Measurements from ENCODE around the gene CNOT1.
"Not testable (repeated sequence)": the region's sequence is repeated elsewhere in the genome, so short reads cannot be mapped to it uniquely, and the experiment has no call there.

The CNOT1 gene

DNA sequence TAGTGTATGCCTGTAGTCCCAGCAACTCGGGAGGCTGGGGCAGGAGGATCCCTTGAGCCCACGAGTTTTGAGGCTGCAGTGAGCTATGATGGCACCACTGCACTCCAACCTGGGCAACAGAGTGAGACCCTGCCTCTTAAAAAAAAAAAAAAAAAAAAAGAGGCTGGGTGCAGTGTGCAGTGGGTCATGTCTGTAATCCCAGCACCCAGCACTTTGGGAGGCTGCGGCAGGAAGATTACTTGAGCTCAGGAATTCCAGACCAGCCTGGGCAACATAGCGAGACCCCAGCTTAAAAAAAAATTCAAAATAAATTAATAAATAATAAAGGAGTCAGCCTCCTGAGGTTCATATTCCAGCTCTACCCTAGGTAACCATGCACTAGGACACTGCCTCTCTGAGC lies 9.6 kb upstream of the CNOT1 start:
- no peak overlapping the region for H4K91ac ChIP-seq (ENCODE audit: low read depth, low read length, poor library complexity)
- no peak overlapping the region for H3K4me2 ChIP-seq (ENCODE audit: insufficient read depth, low read length, poor library complexity, severe bottlenecking)
- no peaks in the 10 kb centered on the region for H3K36me3 ChIP-seq (replicated peaks in 1 of 2; ENCODE audit: control insufficient read depth in 2 of 2, insufficient read depth in 2 of 2, low read length in 2 of 2)
- peaks cover 0 to 6% (median 0%) of the 10 kb centered on the region in 3 experiments for H3K27me3 ChIP-seq (ENCODE audit: control insufficient read depth in 3 of 3, insufficient read depth in 3 of 3, low read depth in 1 of 3, low read length in 3 of 3)
- no peaks in the 10 kb centered on the region for H3K79me1 ChIP-seq (ENCODE audit: low read depth, low read length)
- no peak overlapping the region for H3K23ac ChIP-seq (ENCODE audit: low read depth, low read length, poor library complexity)
- no peaks in the 10 kb centered on the region for H3K4me1 ChIP-seq (ENCODE audit: control insufficient read depth in 2 of 2, insufficient read depth in 1 of 2, low read depth in 1 of 2, low read length in 2 of 2)
- no peak overlapping the region for H2BK5ac ChIP-seq (ENCODE audit: low read length)
- H2BK120ac ChIP-seq (ENCODE audit: low read depth, low read length) = no peak overlapping the region
- DNase-seq (ENCODE audit: low spot score) = no peak
- no peak overlapping the region for H2BK12ac ChIP-seq (ENCODE audit: low read length)
- H3K18ac ChIP-seq (ENCODE audit: low read length) = no peak overlapping the region
- no peaks in the 10 kb centered on the region for H3K9me3 ChIP-seq (replicated peaks in 1 of 2; ENCODE audit: control insufficient read depth in 2 of 2, insufficient read depth in 1 of 2, low read depth in 1 of 2, low read length in 2 of 2)
- H2BK15ac ChIP-seq (ENCODE audit: low read length) = no peak overlapping the region
- no peak overlapping the region for H2AK5ac ChIP-seq (ENCODE audit: low read depth, low read length)
- H2AFZ ChIP-seq (ENCODE audit: low read length) = no peak overlapping the region
- no peak overlapping the region for H3K14ac ChIP-seq (ENCODE audit: low read length)
- H3K27ac ChIP-seq (replicated peaks; ENCODE audit: low read length) = no peak overlapping the region
- no peak overlapping the region for H4K8ac ChIP-seq (ENCODE audit: low read depth, low read length)
- no peak overlapping the region for H3K4ac ChIP-seq (ENCODE audit: low read length)
- no CpG with 5 or more reads among the region's 4 CpGs for WGBS, 2 donors (ENCODE audit: extremely low coverage in 2 of 2, insufficient read length in 2 of 2, insufficient replicate concordance in 1 of 2)
- H3K9ac ChIP-seq (ENCODE audit: low read depth, low read length, poor library complexity) = no peak overlapping the region
- no peak overlapping the region for H3K4me3 ChIP-seq (ENCODE audit: low read length in 2 of 2)

DNA sequence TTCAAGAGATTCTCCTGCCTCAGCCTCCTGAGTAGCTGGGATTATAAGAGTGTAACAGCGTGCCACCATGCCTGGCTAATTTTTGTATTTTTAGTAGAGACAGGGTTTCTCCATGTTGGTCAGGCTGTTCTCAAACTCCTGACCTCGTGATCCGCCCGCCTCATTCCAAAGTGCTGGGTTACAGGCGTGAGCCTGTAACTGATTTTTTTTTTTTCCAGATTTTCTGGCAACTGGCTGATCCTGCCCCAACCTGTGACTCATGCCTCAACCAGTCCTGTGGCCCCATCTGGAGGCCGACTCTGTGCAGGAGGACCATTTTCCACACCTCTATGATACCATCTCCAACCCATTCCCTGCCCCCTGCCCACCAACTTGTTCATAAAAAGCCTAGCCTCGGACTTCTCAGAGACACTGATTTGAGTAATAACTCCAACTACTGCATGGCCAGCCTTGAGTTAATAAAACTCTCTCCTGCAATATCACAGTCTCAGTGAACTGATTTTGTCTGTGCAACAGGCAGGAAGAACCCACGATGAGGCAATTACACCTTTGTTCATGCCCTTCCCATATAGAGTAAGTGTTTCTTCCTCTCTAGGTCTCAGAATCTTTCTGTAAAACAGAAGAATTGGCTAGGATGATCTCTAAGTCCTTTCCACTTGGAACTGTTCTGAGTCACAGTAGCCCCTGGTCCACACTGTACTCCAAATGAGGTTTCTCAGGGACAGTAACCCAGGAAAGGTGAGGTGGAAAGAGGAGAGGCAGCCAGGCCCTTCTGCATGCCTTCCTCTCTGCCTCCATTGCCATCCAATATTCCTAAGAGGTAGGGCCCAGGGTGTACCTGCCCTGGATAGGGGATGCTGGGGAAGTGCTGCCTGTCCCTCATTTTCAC lies 8.8 kb upstream of the CNOT1 start:
- no peaks in the 10 kb centered on the region for H3K79me1 ChIP-seq (ENCODE audit: low read depth, low read length)
- H3K23ac ChIP-seq (ENCODE audit: low read depth, low read length, poor library complexity) = no peak overlapping the region
- no peak overlapping the region for H4K8ac ChIP-seq (ENCODE audit: low read depth, low read length)
- H2BK15ac ChIP-seq (ENCODE audit: low read length) = no peak overlapping the region
- no peaks in the 10 kb centered on the region for H3K36me3 ChIP-seq (replicated peaks in 1 of 2; ENCODE audit: control insufficient read depth in 2 of 2, insufficient read depth in 2 of 2, low read length in 2 of 2)
- no peak overlapping the region for H3K4me2 ChIP-seq (ENCODE audit: insufficient read depth, low read length, poor library complexity, severe bottlenecking)
- peaks cover 0 to 6% (median 0%) of the 10 kb centered on the region in 3 experiments for H3K27me3 ChIP-seq (ENCODE audit: control insufficient read depth in 3 of 3, insufficient read depth in 3 of 3, low read depth in 1 of 3, low read length in 3 of 3)
- H3K9me3 ChIP-seq (replicated peaks in 1 of 2; ENCODE audit: control insufficient read depth in 2 of 2, insufficient read depth in 1 of 2, low read depth in 1 of 2, low read length in 2 of 2) = no peaks in the 10 kb centered on the region
- H3K27ac ChIP-seq (replicated peaks; ENCODE audit: low read length) = no peak overlapping the region
- H2AFZ ChIP-seq (ENCODE audit: low read length) = no peak overlapping the region
- no peaks in the 10 kb centered on the region for H3K4me1 ChIP-seq (ENCODE audit: control insufficient read depth in 2 of 2, insufficient read depth in 1 of 2, low read depth in 1 of 2, low read length in 2 of 2)
- H3K4me3 ChIP-seq (ENCODE audit: low read length in 2 of 2) = no peak overlapping the region
- H3K9ac ChIP-seq (ENCODE audit: low read depth, low read length, poor library complexity) = no peak overlapping the region
- no peak overlapping the region for H3K14ac ChIP-seq (ENCODE audit: low read length)
- no peak overlapping the region for H2BK12ac ChIP-seq (ENCODE audit: low read length)
- no peak overlapping the region for H4K91ac ChIP-seq (ENCODE audit: low read depth, low read length, poor library complexity)
- H2AK5ac ChIP-seq (ENCODE audit: low read depth, low read length) = no peak overlapping the region
- H3K4ac ChIP-seq (ENCODE audit: low read length) = no peak overlapping the region
- DNase-seq (ENCODE audit: low spot score) = no peak
- no peak overlapping the region for H2BK5ac ChIP-seq (ENCODE audit: low read length)
- H3K18ac ChIP-seq (ENCODE audit: low read length) = no peak overlapping the region
- H2BK120ac ChIP-seq (ENCODE audit: low read depth, low read length) = no peak overlapping the region
- WGBS, 2 donors (ENCODE audit: extremely low coverage in 2 of 2, insufficient read length in 2 of 2, insufficient replicate concordance in 1 of 2) = no CpG with 5 or more reads among the region's 8 CpGs

GRCh38 chr16:58637021-58637420 lies 7.4 kb upstream of the CNOT1 start:
- H2AK5ac ChIP-seq (ENCODE audit: low read depth, low read length); H2BK120ac ChIP-seq (ENCODE audit: low read depth, low read length); H3K79me1 ChIP-seq (ENCODE audit: low read depth, low read length); H2BK12ac ChIP-seq (ENCODE audit: low read length); H3K14ac ChIP-seq (ENCODE audit: low read length); H3K27ac ChIP-seq (replicated peaks; ENCODE audit: low read length); H3K4me1 ChIP-seq (ENCODE audit: control insufficient read depth in 2 of 2, insufficient read depth in 1 of 2, low read depth in 1 of 2, low read length in 2 of 2); H3K4me3 ChIP-seq (ENCODE audit: low read length in 2 of 2); H3K4ac ChIP-seq (ENCODE audit: low read length); H3K27me3 ChIP-seq (ENCODE audit: control insufficient read depth in 3 of 3, insufficient read depth in 3 of 3, low read depth in 1 of 3, low read length in 3 of 3); H3K36me3 ChIP-seq (replicated peaks in 1 of 2; ENCODE audit: control insufficient read depth in 2 of 2, insufficient read depth in 2 of 2, low read length in 2 of 2); H4K91ac ChIP-seq (ENCODE audit: low read depth, low read length, poor library complexity); H3K4me2 ChIP-seq (ENCODE audit: insufficient read depth, low read length, poor library complexity, severe bottlenecking); H2BK5ac ChIP-seq (ENCODE audit: low read length); H2BK15ac ChIP-seq (ENCODE audit: low read length); H4K8ac ChIP-seq (ENCODE audit: low read depth, low read length); H2AFZ ChIP-seq (ENCODE audit: low read length); H3K23ac ChIP-seq (ENCODE audit: low read depth, low read length, poor library complexity); H3K18ac ChIP-seq (ENCODE audit: low read length); H3K9ac ChIP-seq (ENCODE audit: low read depth, low read length, poor library complexity); DNase-seq (ENCODE audit: low spot score); H3K9me3 ChIP-seq (replicated peaks in 1 of 2; ENCODE audit: control insufficient read depth in 2 of 2, insufficient read depth in 1 of 2, low read depth in 1 of 2, low read length in 2 of 2): not testable (repeated sequence)
- WGBS, 2 donors (ENCODE audit: extremely low coverage in 2 of 2, insufficient read length in 2 of 2, insufficient replicate concordance in 1 of 2) = no CpG with 5 or more reads among the region's 6 CpGs

DNA sequence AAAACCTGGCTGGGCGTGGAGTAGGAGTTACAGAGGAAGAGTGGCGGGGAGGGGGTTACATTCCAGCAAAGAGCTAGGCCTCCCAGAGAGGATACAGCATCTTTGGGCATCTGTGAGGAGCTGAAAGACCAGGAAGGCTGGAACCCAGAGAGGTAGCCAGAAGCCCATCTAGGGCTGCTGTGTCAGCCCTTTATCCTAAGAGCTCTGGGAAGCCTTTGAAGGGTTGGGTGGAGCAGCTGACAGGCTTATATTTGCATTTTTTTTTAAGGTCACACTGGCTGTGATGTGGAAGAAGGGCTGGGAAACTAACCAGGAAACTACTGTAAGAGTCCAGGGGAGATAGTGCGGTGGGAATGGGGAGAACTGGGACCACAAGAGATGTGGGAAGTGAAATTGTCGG lies 6.8 kb upstream of the CNOT1 start:
- Histone ChIP-seq H2BK12ac (ENCODE audit: low read length) (no peak overlapping the region), H2BK120ac (ENCODE audit: low read depth, low read length) (no peak overlapping the region), H2BK5ac (ENCODE audit: low read length) (no peak overlapping the region), H3K23ac (ENCODE audit: low read depth, low read length, poor library complexity) (no peak overlapping the region), H3K36me3 (replicated peaks in 1 of 2; ENCODE audit: control insufficient read depth in 2 of 2, insufficient read depth in 2 of 2, low read length in 2 of 2) (no peaks in the 10 kb centered on the region), H4K91ac (ENCODE audit: low read depth, low read length, poor library complexity) (no peak overlapping the region), H3K9ac (ENCODE audit: low read depth, low read length, poor library complexity) (no peak overlapping the region), H3K4ac (ENCODE audit: low read length) (no peak overlapping the region), H2BK15ac (ENCODE audit: low read length) (no peak overlapping the region), H3K4me2 (ENCODE audit: insufficient read depth, low read length, poor library complexity, severe bottlenecking) (no peak overlapping the region), H2AK5ac (ENCODE audit: low read depth, low read length) (no peak overlapping the region), H3K18ac (ENCODE audit: low read length) (no peak overlapping the region), H4K8ac (ENCODE audit: low read depth, low read length) (no peak overlapping the region), H3K14ac (ENCODE audit: low read length) (no peak overlapping the region), H3K9me3 (replicated peaks in 1 of 2; ENCODE audit: control insufficient read depth in 2 of 2, insufficient read depth in 1 of 2, low read depth in 1 of 2, low read length in 2 of 2) (no peaks in the 10 kb centered on the region), H3K27ac (replicated peaks; ENCODE audit: low read length) (no peak overlapping the region), H3K4me1 (ENCODE audit: control insufficient read depth in 2 of 2, insufficient read depth in 1 of 2, low read depth in 1 of 2, low read length in 2 of 2) (no peaks in the 10 kb centered on the region), H3K4me3 (ENCODE audit: low read length in 2 of 2) (no peak overlapping the region), H2AFZ (ENCODE audit: low read length) (no peak overlapping the region), H3K79me1 (ENCODE audit: low read depth, low read length) (no peaks in the 10 kb centered on the region), H3K27me3 (ENCODE audit: control insufficient read depth in 3 of 3, insufficient read depth in 3 of 3, low read depth in 1 of 3, low read length in 3 of 3) (peaks cover 0 to 6% (median 0%) of the 10 kb centered on the region in 3 experiments)
- no peak for DNase-seq (ENCODE audit: low spot score)
- WGBS, 2 donors (ENCODE audit: extremely low coverage in 2 of 2, insufficient read length in 2 of 2, insufficient replicate concordance in 1 of 2) = 100% methylated on average over 1 of the region's 4 CpGs; no CpG with 5 or more reads in 1 of the 2 donors
